DMS 273 treated with DMSO at 0.1 percent for 48 hours (cell line): ENCODE results near the gene CACUL1.

Experiments
- DNase-seq: peaks from one replicate; lab custom pipeline; 2025; lab: John Stamatoyannopoulos, UW

CACUL1 gene

DNA sequence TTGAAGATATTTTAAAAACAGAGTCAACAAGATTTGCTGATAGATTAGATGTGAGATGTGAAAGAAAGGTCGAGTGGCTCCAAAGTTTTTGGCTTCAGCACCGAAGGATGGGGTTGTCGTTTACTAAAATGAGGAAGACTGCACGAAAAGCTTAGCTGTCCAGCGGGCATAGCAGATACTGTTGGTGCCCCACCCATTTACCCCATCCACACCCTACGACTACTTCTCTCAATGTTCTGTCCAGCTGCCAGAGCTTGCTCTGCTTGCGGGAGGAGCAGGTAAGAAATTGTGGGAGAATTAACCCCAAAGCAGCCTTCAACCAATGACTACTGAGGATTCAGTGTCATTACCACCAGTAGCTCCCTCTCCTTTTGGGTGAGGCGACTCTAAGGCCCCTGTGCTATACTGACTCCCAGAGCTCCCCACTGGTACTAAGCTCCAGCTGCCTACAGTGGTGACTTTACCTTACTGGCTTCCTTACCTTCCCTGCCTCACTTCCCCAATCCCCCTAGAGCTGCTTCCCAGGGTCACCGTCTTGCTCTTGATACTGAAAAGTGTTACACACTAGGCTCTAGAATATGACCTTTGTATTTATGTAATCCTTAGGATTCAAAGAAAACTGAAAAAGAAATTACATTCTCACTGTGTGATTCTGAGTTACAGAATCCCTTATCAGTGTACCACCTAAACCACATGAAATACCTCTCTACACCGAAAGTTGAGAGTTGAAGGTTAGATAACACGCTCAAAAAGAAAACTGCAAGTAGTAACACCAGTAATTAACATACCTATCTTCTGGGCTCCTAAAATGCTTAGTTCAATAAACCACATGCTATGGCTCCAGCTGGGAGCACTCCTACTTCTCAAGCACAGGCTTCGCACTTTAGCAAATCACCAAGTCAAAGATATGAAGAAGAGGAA lies 22.3 kb downstream of the CACUL1 start:
- no peak for DNase-seq

DNA sequence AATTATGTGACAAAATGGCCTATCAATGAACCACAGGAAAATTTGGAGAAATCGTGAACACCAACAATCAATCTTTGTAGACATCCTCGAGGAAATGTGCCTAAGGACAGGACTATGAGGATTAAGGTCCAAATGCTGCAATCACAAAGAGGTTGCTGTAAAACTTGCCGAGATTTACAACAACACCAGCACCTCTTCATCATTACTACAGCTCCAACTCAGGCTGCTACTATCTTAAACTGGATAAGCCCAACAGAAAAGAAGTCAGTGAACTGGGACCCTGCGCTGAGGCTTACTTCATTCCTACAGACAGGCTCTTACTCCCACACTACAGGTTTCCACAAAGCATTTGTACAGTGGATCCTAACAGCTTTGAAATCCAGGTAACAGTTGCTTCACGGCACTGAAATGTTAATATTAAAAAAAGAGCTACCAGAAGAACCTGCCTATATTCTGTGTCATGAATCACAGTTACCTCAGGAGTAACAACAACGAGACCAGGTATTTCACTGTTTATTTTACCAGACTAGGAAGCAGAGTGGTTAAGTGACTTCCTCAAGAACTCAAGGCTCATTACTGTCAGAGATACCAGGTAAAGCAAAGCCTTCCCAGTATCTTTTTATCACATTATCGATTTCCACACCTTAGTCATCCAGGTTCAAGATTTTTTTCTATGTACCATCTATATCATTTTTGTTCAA lies 23.9 kb downstream of the CACUL1 start:
- no peak for DNase-seq

DNA sequence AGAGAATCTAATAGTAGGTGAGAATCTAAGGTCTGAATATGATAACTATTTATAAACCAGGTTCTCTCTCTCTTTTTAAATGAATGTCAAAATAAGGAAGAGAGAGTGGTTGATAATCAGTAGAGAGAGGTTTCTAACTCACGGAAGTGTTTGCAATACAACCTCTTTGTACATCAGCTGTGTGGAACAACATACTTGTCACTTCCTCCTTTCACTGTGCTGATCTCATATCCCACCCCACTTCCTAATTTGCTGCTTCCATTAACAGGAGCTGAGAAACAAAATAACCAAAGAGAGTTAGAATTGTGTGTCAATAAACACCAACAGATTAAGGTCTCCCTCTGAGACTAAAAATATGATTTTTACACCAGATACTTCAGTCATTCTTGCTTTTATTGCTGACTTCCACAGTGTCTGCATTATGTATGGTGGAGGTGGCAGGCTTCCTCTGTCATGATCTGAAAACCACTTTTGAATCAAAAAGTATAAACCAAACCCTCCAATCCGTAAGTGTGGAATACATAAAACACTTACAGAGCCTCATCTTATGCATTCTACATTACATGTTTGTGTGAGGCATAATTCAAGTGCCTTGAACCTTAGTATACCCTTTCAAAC lies 25.0 kb downstream of the CACUL1 start:
- no peak for DNase-seq

DNA sequence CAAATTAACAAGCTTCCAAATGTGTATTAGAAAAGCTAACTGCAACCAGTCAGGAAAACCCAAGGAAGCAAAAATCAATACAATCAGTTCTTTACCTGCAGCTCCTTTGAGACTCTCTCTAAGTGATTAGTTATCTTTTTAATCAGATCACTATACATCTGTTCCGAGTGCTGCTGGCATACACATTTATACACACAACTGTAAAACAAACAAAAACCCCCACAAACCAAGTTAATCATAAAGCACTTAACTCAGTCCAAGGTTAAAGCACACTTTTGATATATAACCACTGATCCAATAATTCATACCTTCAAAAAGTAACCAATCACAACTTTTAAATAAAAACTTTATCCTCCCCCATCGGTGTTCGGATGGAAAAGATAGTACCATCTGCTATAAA lies 25.6 kb downstream of the CACUL1 start:
- DNase-seq: no peak

DNA sequence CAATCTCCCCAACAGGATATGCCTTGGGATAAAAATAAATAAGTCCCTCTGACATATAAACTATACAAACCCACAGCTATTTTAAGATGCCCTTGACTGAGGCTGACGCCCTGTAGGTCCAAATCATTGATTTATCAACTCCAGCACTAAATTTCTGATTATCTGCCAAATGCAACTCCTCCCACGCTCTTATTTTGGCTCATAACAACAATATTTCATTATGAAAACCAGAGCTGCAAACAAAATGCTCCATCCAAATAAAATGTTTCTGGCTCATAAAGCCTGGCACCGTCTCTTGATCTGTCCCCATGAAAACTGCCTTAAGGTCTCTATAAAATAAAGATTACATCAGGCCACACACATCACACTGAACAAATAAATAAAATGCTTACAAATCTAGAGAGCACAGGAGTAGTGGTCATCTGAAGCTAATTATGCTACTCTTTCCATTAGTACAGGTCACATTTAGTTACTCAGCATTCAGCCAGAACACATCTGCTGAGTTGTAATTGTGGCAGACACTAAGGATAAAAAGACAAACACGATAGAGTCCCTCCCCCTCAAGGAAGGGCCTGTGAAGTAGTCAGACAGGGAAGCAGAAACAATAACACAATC lies 28.8 kb downstream of the CACUL1 start:
- DNase-seq: no peak

DNA sequence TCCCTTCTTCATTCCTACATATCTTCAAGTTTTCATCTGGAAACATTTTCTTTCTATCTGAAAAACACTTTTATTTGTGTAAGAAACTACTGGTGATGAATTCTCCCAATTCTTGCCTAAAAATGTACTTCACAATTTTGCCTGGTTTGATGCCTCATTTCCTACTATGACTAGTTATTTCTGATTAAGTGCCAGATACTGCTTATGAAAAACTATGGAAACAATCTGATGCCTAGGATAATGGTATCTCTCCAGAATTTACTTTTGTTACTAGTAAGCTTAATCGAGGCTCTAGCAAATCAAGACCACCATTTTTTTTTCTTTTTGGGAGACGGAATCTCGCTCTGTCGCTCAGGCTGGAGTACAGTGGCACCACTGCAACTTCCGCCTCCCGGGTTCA lies 31.3 kb downstream of the CACUL1 start:
- DNase-seq: no peak

DNA sequence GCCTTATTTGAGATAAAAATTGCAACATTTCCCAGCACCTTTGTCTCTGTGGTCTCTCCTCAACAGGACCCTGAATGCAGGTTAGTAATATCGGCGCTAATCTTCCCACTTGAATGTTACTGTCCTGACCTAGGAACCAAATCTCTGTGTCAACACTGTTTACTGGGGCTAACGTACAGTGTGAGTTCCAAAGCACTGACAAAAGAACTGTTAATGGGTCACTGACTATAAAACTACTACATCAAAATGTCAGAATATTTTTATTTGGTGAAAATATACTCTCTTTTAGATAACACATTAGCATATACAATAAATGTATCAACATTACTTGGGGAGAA lies 33.3 kb downstream of the CACUL1 start:
- DNase-seq: no peak

DNA sequence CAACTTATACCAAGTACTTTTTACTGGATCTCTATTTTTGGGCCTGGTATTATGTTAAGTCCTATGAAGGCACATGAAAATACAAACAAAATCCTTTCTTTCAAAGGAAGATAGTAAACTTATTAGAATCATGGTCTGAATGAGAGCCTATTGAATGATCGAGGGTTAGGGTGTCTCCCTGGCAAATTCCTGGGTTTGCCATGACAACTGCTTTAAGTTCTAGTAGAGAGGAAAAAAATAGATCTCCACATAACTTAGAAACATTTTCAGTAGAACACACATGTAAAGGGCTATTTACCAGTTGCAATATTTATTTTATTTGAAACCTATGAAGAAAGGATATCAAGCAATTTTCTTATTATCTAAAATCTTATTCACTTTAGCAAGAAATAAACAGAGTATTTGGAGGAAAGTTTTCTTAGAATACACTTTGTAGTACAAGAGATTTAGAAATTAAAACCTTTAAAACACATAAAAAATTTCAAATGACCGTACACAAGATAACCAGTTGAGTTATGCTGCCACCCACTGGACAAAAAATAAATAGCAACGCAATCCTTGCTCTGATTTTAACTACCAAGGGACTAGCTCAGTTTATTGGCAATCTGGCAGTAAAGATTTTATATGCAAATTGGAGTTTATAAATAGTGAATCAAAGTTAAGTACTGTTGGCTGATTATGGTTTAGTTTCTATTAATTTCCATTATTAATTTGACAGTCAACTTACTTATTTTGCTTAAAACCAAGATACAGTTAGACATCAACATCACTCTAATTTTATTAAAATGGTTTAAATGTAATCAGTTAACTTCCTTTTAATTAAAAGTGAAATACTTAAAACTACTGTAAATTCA lies 33.9 kb downstream of the CACUL1 start:
- DNase-seq: peak; percentile 4

DNA sequence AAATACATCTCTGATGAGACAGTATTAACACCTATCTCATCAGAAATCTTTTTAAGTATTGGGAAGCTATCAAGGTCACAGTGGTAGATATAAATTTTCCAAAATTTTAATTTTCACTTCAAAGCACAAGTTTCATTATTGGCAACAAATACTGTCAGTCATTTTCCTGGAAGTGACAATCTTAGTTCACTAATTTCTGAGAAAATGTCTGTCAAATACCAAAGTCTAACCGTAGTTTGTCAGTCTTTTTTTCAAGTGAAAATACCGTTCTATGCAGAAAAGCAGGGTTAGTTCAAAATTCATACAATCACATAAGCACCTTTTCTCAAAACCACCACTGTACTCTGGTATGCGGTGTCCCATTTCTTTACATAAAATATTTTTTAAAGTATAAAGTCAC lies 40.4 kb downstream of the CACUL1 start:
- DNase-seq: no peak

DNA sequence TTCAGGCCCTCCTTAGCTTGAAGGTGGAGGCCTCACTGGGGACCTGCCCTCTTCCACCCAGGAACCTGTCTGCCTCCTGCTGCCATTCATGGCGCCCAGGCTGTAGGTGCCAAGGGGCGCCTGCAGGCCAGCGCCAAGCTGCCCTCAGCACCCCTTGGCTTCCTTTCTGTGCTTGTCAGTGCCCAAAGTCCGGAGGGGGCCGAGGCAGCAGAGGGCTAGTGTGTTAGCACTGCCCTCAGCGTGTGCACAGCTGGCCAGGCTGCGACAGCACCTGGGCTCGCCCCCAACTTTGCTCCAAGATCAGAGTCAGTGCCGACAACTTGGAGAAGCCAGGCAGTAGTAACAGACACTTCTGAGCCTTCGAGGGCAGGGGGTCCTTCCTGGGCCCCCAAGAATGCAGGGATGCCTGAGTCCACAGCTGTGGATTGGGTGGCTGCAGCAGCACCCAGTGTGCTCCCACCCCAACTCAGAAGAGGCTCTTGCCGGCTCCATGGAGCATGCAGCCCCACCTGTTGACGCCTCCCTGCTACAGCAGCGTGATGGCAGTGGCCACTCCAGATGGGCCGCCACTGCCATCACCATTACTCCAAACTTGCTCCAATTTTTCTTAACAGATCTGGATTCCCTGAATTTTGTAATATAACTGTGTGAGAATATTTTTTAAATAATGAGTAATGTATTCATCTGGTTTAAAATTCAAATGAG lies 41.7 kb downstream of the CACUL1 start:
- no peak for DNase-seq

DNA sequence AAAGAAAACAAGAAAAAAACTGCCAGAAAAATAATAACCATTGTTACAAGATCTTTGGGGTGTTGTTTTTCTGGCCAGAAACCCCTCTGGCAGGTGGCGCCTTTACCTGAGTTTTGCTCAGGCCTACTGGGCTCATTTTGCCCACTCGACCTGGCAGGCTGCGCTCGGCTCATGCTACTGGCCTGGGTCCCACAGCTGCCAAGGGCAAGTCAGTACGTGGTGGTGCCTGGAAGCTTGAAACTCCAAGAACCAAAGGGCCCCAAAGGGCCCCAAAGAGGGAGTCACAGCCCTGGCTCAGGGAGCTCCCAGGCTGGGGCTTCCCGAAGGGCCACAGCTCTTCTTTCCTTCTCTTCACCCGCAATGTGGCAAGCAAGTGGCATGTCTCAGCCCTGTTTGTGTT lies 42.7 kb downstream of the CACUL1 start:
- no peak for DNase-seq

DNA sequence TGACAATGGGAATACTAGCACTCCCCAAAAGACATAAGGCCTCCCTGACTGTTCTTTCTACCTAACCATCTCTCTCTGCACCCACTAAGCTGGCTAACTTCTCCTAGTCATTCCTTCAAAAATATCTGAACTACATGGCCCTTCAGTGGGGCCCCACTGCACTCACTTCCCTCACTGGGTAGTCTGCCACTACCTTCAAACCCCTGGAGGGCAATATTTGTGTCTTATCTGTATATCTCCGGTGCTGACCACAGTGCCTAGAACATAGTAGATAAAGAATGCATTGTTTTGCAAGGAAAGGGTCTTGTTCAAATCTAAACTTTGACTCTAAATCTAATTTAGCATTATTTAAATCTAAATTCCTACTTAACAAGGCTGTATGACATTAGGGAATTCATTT lies 44.3 kb downstream of the CACUL1 start:
- no peak for DNase-seq

DNA sequence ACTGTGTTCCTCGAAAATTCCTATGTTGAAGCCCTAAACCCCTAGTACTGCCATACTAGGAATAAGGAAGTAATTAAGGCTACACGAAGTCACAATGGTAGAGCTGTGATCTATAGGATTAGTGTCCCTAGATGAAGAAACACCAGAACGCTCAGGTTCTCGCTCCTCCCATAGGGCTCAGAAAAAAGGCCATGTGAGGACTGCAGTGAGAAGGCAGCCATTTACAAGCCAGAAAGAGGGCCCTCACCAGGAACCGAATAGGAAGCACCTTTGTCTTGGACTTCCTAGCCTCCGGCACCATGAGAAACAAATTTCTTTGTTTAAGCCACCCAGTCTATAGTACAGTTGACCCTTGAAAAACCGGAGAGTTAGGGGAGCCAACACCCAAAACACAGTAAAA lies 46.2 kb downstream of the CACUL1 start:
- no peak for DNase-seq

DNA sequence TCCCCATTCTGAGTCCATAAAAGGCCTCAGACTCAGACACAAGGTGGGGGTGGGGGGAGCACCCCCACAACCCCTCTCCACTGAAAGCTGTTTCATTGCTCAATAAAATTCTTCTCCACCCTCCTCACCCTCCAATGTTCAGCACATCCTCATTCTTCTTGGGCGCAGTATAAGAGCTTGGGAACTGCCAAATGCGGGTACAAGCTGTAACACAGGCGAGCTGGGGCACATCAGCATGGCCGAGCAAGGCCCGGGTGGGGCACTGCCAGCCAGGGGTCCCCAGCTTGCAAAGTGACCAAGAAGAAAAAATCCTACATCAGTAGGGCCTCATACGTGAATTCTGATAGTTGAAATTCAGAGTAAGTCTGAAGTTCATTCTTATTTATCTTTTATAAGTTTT lies 50.1 kb downstream of the CACUL1 start:
- no peak for DNase-seq

DNA sequence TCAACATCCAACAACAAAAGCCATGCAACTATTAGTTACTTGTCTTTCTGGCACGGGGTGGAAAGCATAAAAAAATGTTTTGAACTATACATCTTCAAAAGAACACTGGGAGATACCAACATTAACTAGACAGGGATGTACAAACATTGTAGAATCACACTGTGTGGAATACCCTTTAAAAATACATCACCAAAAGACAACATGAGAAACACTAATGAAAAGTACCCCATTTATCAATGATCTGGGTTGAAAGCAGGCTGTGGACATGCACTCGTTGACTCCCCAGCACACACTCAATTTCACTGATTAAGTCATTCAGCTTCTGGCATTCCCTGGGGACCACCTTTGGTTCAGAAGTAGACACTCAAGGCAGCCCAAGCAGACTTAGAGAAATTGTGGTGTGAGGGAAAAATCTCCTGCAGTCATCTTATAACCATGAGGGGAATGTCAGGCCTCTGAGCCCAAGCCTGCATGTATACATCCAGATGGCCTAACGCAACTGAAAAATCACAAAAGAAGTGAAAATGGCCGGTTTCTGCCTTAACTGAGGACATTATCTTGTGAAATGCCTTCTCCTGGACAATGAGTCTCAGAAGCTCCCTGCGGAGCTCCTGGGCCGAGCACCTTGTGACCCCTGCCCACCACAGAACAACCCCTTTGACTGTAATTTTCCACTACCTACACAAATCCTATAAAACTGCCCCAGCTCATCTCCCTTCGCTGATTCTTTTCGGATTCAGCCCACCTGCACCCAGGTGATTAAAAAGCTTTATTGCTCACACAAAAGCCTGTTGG lies 53.0 kb downstream of the CACUL1 start:
- DNase-seq: no peak

DNA sequence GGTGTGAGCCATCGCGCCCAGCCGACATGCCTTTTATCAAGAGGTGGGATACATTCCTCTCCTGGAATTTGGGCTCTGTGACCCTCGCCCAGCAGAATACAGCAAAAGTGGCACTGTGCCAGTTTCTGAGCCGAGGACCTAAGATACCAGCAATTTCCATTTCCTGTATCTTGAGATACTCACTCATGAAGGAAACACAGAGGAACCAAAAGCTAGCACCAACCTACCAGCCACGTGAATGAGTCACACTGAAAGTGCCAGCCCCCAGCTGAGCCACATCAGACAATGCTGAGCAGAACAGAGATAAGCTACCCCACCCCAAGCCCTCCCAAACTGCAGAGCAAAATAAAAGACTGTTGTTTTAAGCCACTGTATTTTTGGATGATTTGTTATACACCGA lies 56.3 kb downstream of the CACUL1 start:
- no peak for DNase-seq

DNA sequence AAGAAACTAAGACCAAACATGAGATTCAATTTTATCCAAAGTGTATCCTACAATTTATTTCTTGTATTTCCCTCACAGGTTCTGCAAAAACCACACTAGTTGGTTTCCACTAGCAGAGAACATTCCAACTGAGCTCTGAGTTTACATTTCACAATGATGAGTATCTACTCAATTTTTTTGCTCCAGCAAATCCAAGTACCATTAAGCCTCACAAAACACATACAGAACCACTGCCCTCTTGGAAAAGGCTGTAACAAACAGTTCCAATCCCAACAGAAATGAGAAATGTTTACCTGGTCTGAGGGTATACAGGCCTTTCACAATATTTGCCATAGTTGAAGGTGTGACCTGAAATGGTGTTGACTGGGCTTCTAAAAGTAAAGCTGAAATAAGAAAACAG lies 59.9 kb downstream of the CACUL1 start:
- no peak for DNase-seq

DNA sequence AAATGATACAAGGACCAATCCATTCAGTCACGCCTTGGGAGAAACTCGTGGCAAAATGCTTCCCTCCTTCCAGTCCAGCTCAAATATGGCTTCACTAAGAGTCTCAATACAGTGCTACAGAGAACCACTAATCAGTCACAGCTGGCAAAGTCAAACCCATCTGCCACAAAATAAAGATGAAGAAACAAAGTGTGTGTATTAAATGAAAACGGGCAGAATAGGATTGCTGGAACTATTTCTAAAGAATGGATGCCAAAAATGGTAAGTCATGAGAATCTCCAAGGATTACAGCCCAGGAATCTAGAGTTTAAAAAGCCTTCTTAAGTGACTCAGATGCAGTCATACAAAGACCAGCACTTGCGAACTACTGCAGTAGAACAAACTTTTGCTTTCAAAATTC lies 61.9 kb downstream of the CACUL1 start:
- no peak for DNase-seq

DNA sequence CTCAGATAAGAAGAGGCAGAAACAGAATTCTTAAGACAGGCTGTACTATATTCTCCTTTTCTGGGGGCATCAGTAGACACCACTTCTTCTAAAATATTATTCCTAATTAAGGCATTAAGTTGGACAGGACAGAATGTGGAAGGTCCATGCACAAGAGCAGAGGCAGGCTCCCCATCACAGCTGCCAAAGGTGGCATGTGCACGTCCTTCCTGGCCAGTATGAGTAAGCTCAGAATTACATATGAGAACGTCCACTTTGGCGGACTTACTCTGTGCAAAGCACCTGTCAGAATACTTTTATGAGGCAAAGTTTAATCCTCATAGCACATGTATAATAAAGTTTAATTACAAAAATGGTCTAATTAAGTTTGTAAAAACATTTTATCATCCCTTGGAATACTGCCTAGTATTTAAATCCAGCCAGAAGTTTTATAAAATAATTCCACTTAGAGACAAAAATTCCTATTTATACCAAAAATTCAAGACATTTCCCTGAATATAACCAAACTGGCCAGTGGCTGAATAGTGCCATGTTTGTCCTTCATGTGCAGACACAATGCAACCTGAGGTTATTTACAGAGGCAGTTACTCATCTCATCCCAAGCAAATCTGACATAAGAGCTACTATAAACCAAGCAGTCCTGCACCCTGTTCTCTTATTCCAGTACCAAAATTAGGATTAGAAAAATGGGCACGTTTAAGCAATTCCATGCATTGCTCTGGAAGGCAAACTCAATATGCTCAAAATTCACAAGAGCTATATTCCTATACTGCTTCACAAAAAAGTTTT lies 65.5 kb downstream of the CACUL1 start:
- no peak for DNase-seq

DNA sequence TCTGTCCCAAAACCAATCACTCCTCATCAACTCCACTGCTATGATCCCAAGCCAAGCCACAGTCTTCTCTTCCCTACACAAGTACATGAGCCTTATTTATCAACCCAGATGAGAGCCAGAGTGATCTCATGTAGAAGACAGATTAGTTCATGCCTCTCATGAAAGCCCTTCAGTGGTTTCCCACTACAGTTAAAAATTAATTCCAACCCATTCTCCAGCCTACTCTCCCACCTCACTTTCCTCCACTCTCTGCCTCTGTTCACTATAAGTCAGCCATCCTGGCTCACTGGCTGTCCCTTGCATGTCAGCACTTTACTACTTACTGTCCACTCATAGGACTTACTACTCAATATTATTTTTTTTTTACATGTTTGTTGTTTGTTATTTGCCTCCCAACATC lies 67.3 kb downstream of the CACUL1 start:
- no peak for DNase-seq
